Natural killer cell treated with Interleukin-12 subunit alpha and Interleukin-12 subunit beta and Interleukin-15 and Interleukin-18, amount 100 ng/mL, for 72 hours (primary cell): ENCODE results near the gene HPCAL1. TPM values are rescaled to one million over a fixed set of nuclear protein-coding genes. Genes with fewer than 3 reads are reported as not detected.
A peak's percentile ranks its signal among the peaks of the same experiment; 100 is the strongest.

ENCODE experiments used
- ATAC-seq, 2 donors: fragments of 150-1000 bp; cut with Tn5 transposase in 1 of 2; sonication (Bioruptor Pico), chemical (Tn5 transposase) in 1 of 2; 2 replicates each; pipeline ENCODE4 v1.10.0; 2021
- DNase-seq: peaks from one replicate; pipeline ENCODE4 v3.0.0; 2022; ENCODE audit warnings: low spot score
- H3K27ac Mint-ChIP-seq, 2 donors: 1 replicate in 1 of 2; 2 replicates in 1 of 2; pipeline ENCODE4 v1.8.0; 2022; ENCODE audit warnings: mixed read lengths in 2 of 2, mild to moderate bottlenecking in 1 of 2, moderate library complexity in 1 of 2
- H3K27me3 Mint-ChIP-seq, 2 donors: 1 replicate in 1 of 2; 2 replicates in 1 of 2; pipeline ENCODE4 v1.8.0; 2022; ENCODE audit warnings: mixed read lengths in 2 of 2
- H3K36me3 Mint-ChIP-seq: one replicate; pipeline ENCODE4 v1.8.0; 2022; ENCODE audit warnings: mixed read lengths
- H3K4me1 Mint-ChIP-seq, 2 donors: 1 replicate in 1 of 2; 2 replicates in 1 of 2; pipeline ENCODE4 v1.8.0; 2022; ENCODE audit warnings: low read depth in 2 of 2, mixed read lengths in 2 of 2, mild to moderate bottlenecking in 1 of 2
- H3K4me3 Mint-ChIP-seq: one replicate; pipeline ENCODE4 v1.8.0; 2022; ENCODE audit warnings: mixed read lengths
- H3K9me3 Mint-ChIP-seq: 2 replicates; pipeline ENCODE4 v1.8.0; 2022; ENCODE audit warnings: mixed read lengths
- total RNA-seq, 2 donors: library from RNA; stranded (reverse); gene quantifications; one replicate each; pipeline ENCODE4 v1.2.3, GENCODE V29; 2022

HPCAL1 gene
- total RNA-seq, 2 donors from 2014 or later = 13.8 to 19.0 TPM

- DNase-seq = peak; percentile 55
- Mint-ChIP-seq H3K27ac (no peak overlapping the region), H3K27me3 (no peaks in the 10 kb centered on the region), H3K4me1 (peaks cover 5 to 23% of the 10 kb centered on the region in 2 donors), H3K36me3 (no peaks in the 10 kb centered on the region), H3K9me3 (no peaks in the 10 kb centered on the region), H3K4me3 (no peak overlapping the region)
- ATAC-seq = no peak
These were observed 20.3 kb downstream of the HPCAL1 start for GRCh38 chr2:10322973-10323372.

- ATAC-seq (no peak), DNase-seq (no peak)
- Mint-ChIP-seq H3K9me3 (no peaks in the 10 kb centered on the region), H3K4me1 (peaks cover 5 to 27% of the 10 kb centered on the region in 2 donors), H3K4me3 (no peak overlapping the region), H3K27me3 (no peaks in the 10 kb centered on the region), H3K36me3 (no peaks in the 10 kb centered on the region), H3K27ac (no peak overlapping the region)
These were observed 20.8 kb downstream of the HPCAL1 start for GRCh38 chr2:10323535-10323934.

GRCh38 chr2:10324095-10324832 is 21.6 kb downstream of the HPCAL1 start:
- Mint-ChIP-seq H3K4me3 (no peak overlapping the region), H3K9me3 (no peaks in the 10 kb centered on the region), H3K4me1 (peaks cover 5 to 31% of the 10 kb centered on the region in 2 donors), H3K27ac (no peak overlapping the region), H3K36me3 (no peaks in the 10 kb centered on the region), H3K27me3 (no peaks in the 10 kb centered on the region)
- DNase-seq (peak; percentile 2), ATAC-seq (no peak)

- Mint-ChIP-seq H3K27ac (no peak overlapping the region), H3K27me3 (no peaks in the 10 kb centered on the region), H3K4me1 (peaks cover 10 to 36% of the 10 kb centered on the region in 2 donors)
These were observed 22.8 kb downstream of the HPCAL1 start for GRCh38 chr2:10325278-10326145.

GRCh38 chr2:10326151-10326616 is 23.5 kb downstream of the HPCAL1 start:
- Mint-ChIP-seq H3K27me3 (no peaks in the 10 kb centered on the region), H3K9me3 (no peaks in the 10 kb centered on the region), H3K4me3 (no peak overlapping the region), H3K4me1 (peaks cover 16 to 42% of the 10 kb centered on the region in 2 donors), H3K27ac (no peak overlapping the region), H3K36me3 (no peaks in the 10 kb centered on the region)
- peak; percentile 50 for DNase-seq
- ATAC-seq = no peak

More at GRCh38 chr2:10325278-10326145, 22.8 kb downstream of the HPCAL1 start:
- peak; percentile 49 for DNase-seq
- ATAC-seq = no peak
- no peaks in the 10 kb centered on the region for H3K36me3 Mint-ChIP-seq
- no peaks in the 10 kb centered on the region for H3K9me3 Mint-ChIP-seq
- no peak overlapping the region for H3K4me3 Mint-ChIP-seq

DNA sequence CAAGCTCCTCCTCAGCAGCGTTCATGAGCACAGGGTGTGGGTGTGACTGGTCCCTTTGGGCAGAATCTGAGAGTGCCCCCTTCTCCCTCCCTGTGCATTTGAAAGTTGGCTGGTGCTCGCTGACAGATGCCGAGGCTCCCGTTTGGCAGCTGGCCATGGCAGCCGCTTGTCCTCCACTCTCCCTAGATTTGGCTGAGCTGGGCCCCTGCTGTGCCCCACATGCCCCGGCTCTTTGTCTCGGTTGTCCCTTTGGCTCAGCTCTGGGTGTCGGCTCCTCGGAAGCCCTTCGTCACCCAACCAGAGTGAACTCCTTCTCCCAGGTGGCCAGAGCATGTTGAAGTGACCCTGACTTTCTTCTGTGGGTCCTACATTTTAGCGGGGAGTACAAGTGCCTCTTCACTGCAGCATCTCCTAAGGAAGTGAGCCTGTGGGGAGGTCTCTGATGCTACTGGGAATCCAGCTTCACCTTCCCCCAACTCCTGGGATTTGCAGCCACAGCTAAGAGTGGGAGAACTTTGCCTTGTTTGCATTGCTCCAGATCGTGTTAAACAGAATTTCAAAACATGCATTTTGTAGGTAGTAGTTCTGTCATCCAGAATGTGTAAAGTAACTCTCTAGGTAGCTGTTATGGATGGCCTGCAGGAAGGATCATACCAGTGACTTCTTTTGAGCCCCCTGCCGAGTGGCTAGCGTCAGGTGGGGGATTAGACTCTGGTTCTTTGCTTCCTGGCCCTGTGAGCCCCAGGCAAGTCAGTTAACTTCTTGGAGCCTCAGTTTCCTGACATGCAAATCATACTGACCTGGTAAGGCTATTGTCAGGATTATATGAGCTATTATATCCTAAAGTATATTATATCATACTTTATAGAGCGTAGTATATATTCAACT is 24.2 kb downstream of the HPCAL1 start:
- peaks cover 24 to 50% of the 10 kb centered on the region in 2 donors for H3K4me1 Mint-ChIP-seq
- H3K27ac Mint-ChIP-seq = no peak overlapping the region
- H3K9me3 Mint-ChIP-seq = no peaks in the 10 kb centered on the region
- DNase-seq (peak; percentile 44), ATAC-seq (no peak)
- H3K27me3 Mint-ChIP-seq = no peaks in the 10 kb centered on the region
- H3K4me3 Mint-ChIP-seq = no peak overlapping the region
- no peaks in the 10 kb centered on the region for H3K36me3 Mint-ChIP-seq

DNA sequence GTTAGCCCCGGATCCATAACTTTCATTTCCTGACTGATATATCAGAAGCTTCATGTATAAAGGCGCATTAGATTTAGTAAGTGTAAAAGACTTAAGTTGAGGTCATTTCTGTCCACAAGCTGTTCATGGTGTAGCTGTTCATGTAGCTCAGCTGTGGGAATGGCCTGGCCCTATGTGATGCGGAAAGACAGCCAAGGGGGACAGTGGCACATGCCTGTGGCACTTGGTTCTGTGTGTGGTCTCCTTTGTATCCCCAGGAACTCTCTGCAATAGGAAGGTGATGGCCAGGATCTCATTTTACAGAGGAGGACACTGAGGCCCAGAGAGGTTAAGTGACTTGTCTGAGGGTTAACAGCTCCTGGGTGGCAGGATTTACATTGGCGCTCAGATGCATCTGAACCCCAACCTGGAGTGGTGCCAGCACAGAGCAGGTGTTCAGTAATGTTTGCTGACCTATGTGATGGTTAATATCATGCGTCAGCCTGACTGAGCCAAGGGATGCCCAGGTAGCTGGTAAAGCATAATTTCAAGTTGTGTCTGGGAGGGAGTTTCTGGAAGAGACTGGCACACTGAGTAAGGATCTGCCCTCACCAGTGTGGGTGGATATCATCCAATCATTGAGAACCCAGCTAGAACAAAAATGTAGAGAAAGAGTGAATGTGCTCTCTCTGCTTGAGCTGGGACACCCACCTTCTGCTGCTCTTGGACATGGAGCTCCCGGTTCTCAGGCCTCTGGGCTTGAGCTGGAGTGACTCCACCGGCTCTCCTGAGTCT is 25.4 kb downstream of the HPCAL1 start:
- H3K4me3 Mint-ChIP-seq = no peak overlapping the region
- DNase-seq = peak; percentile 49
- H3K27me3 Mint-ChIP-seq = no peaks in the 10 kb centered on the region
- no peaks in the 10 kb centered on the region for H3K9me3 Mint-ChIP-seq
- peaks cover 29 to 55% of the 10 kb centered on the region in 2 donors for H3K4me1 Mint-ChIP-seq
- peak overlapping the region in 1 of 2 donors; percentile 12 for H3K27ac Mint-ChIP-seq
- no peak for ATAC-seq
- no peaks in the 10 kb centered on the region for H3K36me3 Mint-ChIP-seq

GRCh38 chr2:10328670-10329579 is 26.2 kb downstream of the HPCAL1 start:
- DNase-seq (peak; percentile 34), ATAC-seq (no peak)
- Mint-ChIP-seq H3K36me3 (no peaks in the 10 kb centered on the region), H3K27me3 (no peaks in the 10 kb centered on the region), H3K9me3 (no peaks in the 10 kb centered on the region), H3K27ac (peak overlapping the region in 1 of 2 donors; percentile 89), H3K4me3 (no peak overlapping the region), H3K4me1 (peaks cover 29 to 50% of the 10 kb centered on the region in 2 donors)

- no peak for ATAC-seq
- Mint-ChIP-seq H3K27me3 (no peaks in the 10 kb centered on the region), H3K36me3 (no peaks in the 10 kb centered on the region), H3K27ac (peak overlapping the region; percentile 77 to 89), H3K4me1 (peaks cover 29 to 50% of the 10 kb centered on the region in 2 donors), H3K9me3 (no peaks in the 10 kb centered on the region), H3K4me3 (peak overlapping the region; percentile 87)
- DNase-seq = peak; percentile 39
These were observed 26.8 kb downstream of the HPCAL1 start for GRCh38 chr2:10329580-10329879.

DNA sequence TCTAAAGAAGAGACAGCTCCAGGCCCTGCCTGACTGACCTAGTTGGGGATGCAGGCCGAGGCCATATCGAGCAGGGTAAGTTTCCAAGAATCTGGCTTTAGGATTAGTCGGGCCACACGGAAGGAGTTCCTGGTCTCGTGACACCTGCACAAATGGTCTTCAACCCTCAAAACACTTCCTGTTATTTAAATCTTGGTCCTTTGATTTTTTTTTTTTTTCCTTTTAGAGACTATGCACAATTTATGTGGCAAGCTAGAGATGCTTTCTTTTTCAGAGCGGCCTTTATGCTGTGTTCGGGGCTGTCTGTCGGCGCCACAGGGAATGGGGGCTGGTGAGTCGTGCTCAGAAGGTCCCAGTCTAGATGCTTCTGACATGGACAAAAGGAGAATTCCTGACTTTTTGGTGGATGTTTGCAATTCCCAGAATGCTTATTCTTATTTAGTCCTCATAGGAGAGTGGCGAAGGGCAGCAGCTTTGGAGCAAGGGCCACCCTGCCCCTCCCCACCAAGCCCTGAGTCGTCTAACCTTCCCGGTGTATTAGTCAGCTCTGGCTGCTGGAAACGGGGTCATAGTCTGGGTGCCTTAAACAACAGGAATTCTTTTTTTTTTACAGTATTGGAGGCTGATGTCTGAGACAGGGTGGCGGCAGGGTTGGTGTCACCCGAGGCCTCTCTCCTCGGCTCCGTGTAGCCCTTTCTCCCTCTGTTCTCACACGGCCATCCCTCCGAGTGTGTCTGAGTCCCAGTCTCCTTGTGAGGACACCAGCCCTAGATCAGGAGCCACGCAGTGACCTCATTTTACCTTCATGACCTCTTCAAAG is 27.4 kb downstream of the HPCAL1 start:
- no peaks in the 10 kb centered on the region for H3K27me3 Mint-ChIP-seq
- H3K4me1 Mint-ChIP-seq = peaks cover 29 to 49% of the 10 kb centered on the region in 2 donors
- H3K4me3 Mint-ChIP-seq = peak overlapping the region; percentile 87
- H3K27ac Mint-ChIP-seq = peak overlapping the region; percentile 77 to 89
- H3K9me3 Mint-ChIP-seq = no peaks in the 10 kb centered on the region
- ATAC-seq (no peak), DNase-seq (peak; percentile 40)
- H3K36me3 Mint-ChIP-seq = no peaks in the 10 kb centered on the region

DNA sequence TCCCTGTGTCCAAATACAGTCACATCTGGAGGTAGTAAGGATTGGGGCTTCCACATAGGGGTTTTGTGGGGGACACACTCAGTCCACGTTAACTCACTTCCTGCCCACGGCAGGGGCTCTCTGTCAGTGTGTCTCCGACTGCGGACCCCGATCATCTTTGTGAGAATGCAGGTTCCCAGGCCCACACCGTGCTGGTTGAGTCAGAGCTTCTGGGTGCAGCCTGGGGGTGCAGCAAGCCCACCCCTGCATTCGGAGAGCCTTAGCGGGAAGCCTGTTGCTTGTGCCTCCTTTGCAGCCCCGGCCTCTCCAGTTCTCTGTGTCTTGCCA is 28.0 kb downstream of the HPCAL1 start:
- Mint-ChIP-seq H3K9me3 (no peaks in the 10 kb centered on the region), H3K27me3 (no peaks in the 10 kb centered on the region), H3K4me3 (peak overlapping the region; percentile 87), H3K4me1 (peaks cover 29 to 47% of the 10 kb centered on the region in 2 donors), H3K36me3 (no peaks in the 10 kb centered on the region), H3K27ac (peak overlapping the region; percentile 77 to 89)
- ATAC-seq (no peak), DNase-seq (peak; percentile 44)
